ENCODE measurements around the gene CNTNAP2. TPM values are rescaled to one million over a fixed set of nuclear protein-coding genes. Genes with fewer than 3 reads are reported as not detected.

CNTNAP2 gene
- total and polyA plus RNA-seq, 2 of the 13 experiments (the other 11 are each of a cell fraction or from before 2014, with no cell fraction given), result 0.40 to 0.42 TPM

DNA sequence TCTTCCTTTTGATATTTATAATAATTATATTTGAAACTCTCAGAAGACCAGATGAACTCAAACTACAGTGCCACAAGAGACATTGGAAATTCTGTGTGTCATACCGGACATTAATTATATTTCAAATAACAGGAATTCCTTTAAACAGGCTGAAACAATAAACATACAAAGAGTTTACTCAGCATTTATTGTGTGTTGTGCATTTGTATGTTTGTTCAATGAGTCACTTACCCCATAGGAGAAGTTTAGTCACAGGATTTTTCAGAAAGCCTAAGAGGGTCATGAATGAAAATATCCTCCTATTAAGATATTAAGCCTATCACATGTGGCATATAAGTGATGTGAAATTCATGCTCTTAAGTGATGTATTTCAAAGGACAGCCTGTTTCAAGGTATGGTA lies 566.8 kb downstream of the CNTNAP2 start:
- DNase-seq (ENCODE audit: low spot score) (no peak), ATAC-seq (no peak), FAIRE-seq (no peak)
- H2AFZ ChIP-seq (ENCODE audit: low read length), result no peak overlapping the region
- H3K9me3 ChIP-seq (ENCODE audit: low read length), result peaks cover 69% of the 10 kb centered on the region
- BruUV-seq (replicated peaks), result no TSS peak
- H3K27ac ChIP-seq (ENCODE audit: extremely low read length, insufficient read depth, low read length), result no peak overlapping the region
- no peaks in the 10 kb centered on the region for H3K4me1 ChIP-seq (ENCODE audit: insufficient read depth, low read length)
- no peaks in the 10 kb centered on the region for H4K20me1 ChIP-seq (ENCODE audit: insufficient read depth, low read length)
- no peaks in the 10 kb centered on the region for H3K79me2 ChIP-seq (ENCODE audit: insufficient read depth, low read length)
- H3K27me3 ChIP-seq (ENCODE audit: control insufficient read depth in 1 of 2, insufficient read depth in 2 of 2, low read length in 2 of 2), result no peaks in the 10 kb centered on the region
- in situ Hi-C loops (cut with HindIII; ENCODE audit: extremely low pct_ligation_motif_present, low pct_unique_long_range_greater_than_20kb), result no loop called here
- 51% methylated on average over 1 of the region's 1 CpG for WGBS (ENCODE audit: low lambda C conversion rate)
- H3K9ac ChIP-seq (ENCODE audit: insufficient read depth, low read depth, low read length), result no peak overlapping the region
- H3K4me3 ChIP-seq (replicated peaks in 1 of 3; ENCODE audit: insufficient read depth in 1 of 3, low read depth in 2 of 3, low read length in 3 of 3), result no peak overlapping the region
- TF ChIP-seq MYNN (CRISPR knock-in tag; IDR thresholded peaks at IDR 0.05; ENCODE audit: low read depth) (no peak), MAFK (conservative IDR thresholded peaks at IDR 0.05 in 1 of 2, IDR thresholded peaks at IDR 0.05 in 1 of 2; ENCODE audit: low read length in 2 of 2) (peak in 1 of 2 experiments; percentile 59; a peak in 2 of 4 replicates)
- H3K4me2 ChIP-seq (ENCODE audit: low read depth, low read length), result no peak overlapping the region
- no peaks in the 10 kb centered on the region for H3K36me3 ChIP-seq (replicated peaks in 1 of 2; ENCODE audit: control insufficient read depth in 1 of 2, insufficient read depth in 2 of 2, low read length in 2 of 2)
- ChIA-PET POLR2A (no interaction called here), CTCF (ENCODE audit: low intra/inter-chr PET ratio, low total read pairs) (no interaction called here)
- intact Hi-C loops (cut with micrococcal nuclease; ENCODE audit: unreplicated experiment), result no loop called here

- H3K27me3 ChIP-seq (ENCODE audit: control insufficient read depth in 1 of 2, insufficient read depth in 2 of 2, low read length in 2 of 2), result no peaks in the 10 kb centered on the region
- no peaks in the 10 kb centered on the region for H3K4me1 ChIP-seq (ENCODE audit: insufficient read depth, low read length)
- 3% methylated on average over 3 of the region's 3 CpGs for WGBS (ENCODE audit: low lambda C conversion rate)
- ATAC-seq (no peak), FAIRE-seq (no peak), DNase-seq (ENCODE audit: low spot score) (no peak)
- no peak overlapping the region for H2AFZ ChIP-seq (ENCODE audit: low read length)
- peaks cover 84% of the 10 kb centered on the region for H3K9me3 ChIP-seq (ENCODE audit: low read length)
- no peak overlapping the region for H3K9ac ChIP-seq (ENCODE audit: insufficient read depth, low read depth, low read length)
- intact Hi-C loops (cut with micrococcal nuclease; ENCODE audit: unreplicated experiment) (no loop called here), in situ Hi-C loops (cut with HindIII; ENCODE audit: extremely low pct_ligation_motif_present, low pct_unique_long_range_greater_than_20kb) (no loop called here)
- no peaks in the 10 kb centered on the region for H3K79me2 ChIP-seq (ENCODE audit: insufficient read depth, low read length)
- ChIA-PET CTCF (ENCODE audit: low intra/inter-chr PET ratio, low total read pairs) (no interaction called here), POLR2A (no interaction called here)
- H3K4me3 ChIP-seq (replicated peaks in 1 of 3; ENCODE audit: insufficient read depth in 1 of 3, low read depth in 2 of 3, low read length in 3 of 3), result no peak overlapping the region
- no TSS peak for BruUV-seq (replicated peaks)
- no peak overlapping the region for H3K4me2 ChIP-seq (ENCODE audit: low read depth, low read length)
- no peaks in the 10 kb centered on the region for H4K20me1 ChIP-seq (ENCODE audit: insufficient read depth, low read length)
- no peaks in the 10 kb centered on the region for H3K36me3 ChIP-seq (replicated peaks in 1 of 2; ENCODE audit: control insufficient read depth in 1 of 2, insufficient read depth in 2 of 2, low read length in 2 of 2)
- no peak overlapping the region for H3K27ac ChIP-seq (ENCODE audit: extremely low read length, insufficient read depth, low read length)
- no peak for TF ChIP-seq ZBTB44 (CRISPR knock-in tag; IDR thresholded peaks at IDR 0.05)
- TF ChIP-seq ZNF749 (CRISPR knock-in tag; IDR thresholded peaks at IDR 0.05; ENCODE audit: borderline replicate concordance), result no peak
- no peak for TF ChIP-seq ZFP82 (CRISPR knock-in tag; IDR thresholded peaks at IDR 0.05; ENCODE audit: borderline replicate concordance)
- TF ChIP-seq FOXA1 (IDR thresholded peaks at IDR 0.05), result no peak
- no peak for TF ChIP-seq FOXA1 (CRISPR knock-in tag; IDR thresholded peaks at IDR 0.05)
- TF ChIP-seq MAFF (IDR thresholded peaks at IDR 0.05; ENCODE audit: low read depth, low read length), result 0 out of 2 replicates have a peak, but pooled peaks have one; percentile 18
- no peak for TF ChIP-seq JARID2 (CRISPR knock-in tag; IDR thresholded peaks at IDR 0.05; ENCODE audit: insufficient replicate concordance)
- no peak for TF ChIP-seq MTA3 (CRISPR knock-in tag; IDR thresholded peaks at IDR 0.05)
- TF ChIP-seq TCF7 (IDR thresholded peaks at IDR 0.05; ENCODE audit: low read depth), result no peak
- TF ChIP-seq MIER3 (CRISPR knock-in tag; IDR thresholded peaks at IDR 0.05; ENCODE audit: borderline replicate concordance), result no peak
- TF ChIP-seq KAT2B (IDR thresholded peaks at IDR 0.05; ENCODE audit: borderline replicate concordance, low read depth, low read length), result no peak
- TF ChIP-seq NR2F2 (IDR thresholded peaks at IDR 0.05; ENCODE audit: borderline replicate concordance, low read depth), result no peak
- no peak for TF ChIP-seq SETDB1 (CRISPR knock-in tag; IDR thresholded peaks at IDR 0.05; ENCODE audit: borderline replicate concordance)
- TF ChIP-seq, protein P1, sequence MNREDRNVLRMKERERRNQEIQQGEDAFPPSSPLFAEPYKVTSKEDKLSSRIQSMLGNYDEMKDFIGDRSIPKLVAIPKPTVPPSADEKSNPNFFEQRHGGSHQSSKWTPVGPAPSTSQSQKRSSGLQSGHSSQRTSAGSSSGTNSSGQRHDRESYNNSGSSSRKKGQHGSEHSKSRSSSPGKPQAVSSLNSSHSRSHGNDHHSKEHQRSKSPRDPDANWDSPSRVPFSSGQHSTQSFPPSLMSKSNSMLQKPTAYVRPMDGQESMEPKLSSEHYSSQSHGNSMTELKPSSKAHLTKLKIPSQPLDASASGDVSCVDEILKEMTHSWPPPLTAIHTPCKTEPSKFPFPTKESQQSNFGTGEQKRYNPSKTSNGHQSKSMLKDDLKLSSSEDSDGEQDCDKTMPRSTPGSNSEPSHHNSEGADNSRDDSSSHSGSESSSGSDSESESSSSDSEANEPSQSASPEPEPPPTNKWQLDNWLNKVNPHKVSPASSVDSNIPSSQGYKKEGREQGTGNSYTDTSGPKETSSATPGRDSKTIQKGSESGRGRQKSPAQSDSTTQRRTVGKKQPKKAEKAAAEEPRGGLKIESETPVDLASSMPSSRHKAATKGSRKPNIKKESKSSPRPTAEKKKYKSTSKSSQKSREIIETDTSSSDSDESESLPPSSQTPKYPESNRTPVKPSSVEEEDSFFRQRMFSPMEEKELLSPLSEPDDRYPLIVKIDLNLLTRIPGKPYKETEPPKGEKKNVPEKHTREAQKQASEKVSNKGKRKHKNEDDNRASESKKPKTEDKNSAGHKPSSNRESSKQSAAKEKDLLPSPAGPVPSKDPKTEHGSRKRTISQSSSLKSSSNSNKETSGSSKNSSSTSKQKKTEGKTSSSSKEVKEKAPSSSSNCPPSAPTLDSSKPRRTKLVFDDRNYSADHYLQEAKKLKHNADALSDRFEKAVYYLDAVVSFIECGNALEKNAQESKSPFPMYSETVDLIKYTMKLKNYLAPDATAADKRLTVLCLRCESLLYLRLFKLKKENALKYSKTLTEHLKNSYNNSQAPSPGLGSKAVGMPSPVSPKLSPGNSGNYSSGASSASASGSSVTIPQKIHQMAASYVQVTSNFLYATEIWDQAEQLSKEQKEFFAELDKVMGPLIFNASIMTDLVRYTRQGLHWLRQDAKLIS (CRISPR knock-in tag; IDR thresholded peaks at IDR 0.05), result no peak
Measured at GRCh38 chr7:146690987-146691386, 574.4 kb downstream of the CNTNAP2 start.
